Psoas muscle (tissue), 8 donors: ENCODE results near the gene ZNF91. TPM values are rescaled to one million over a fixed set of nuclear protein-coding genes. Genes with fewer than 3 reads are reported as not detected.

Source experiments
- ATAC-seq, 4 donors: fragments of 200-7000 bp; cut with Tn5 transposase; one replicate each; pipeline ENCODE4 v1.9.1; 2020; ENCODE audit warnings: moderate library complexity in 3 of 4, mild to moderate bottlenecking in 2 of 4
- DNase-seq, 2 donors: peaks; one replicate each; pipeline ENCODE4 v3.0.0-alpha.2; 2020
- H3K27ac ChIP-seq: fragments of 200-600 bp; one replicate; pipeline ENCODE4 v1.8.0; 2022
- H3K27me3 ChIP-seq, 3 donors: fragments of 200-600 bp in 1 of 3; one replicate each; pipeline versions ENCODE4 v1.6.1 to v1.8.0; 2013 to 2022; ENCODE audit warnings: low read length in 2 of 3, mild to moderate bottlenecking in 2 of 3, moderate library complexity in 1 of 3; ENCODE audit not compliant: insufficient read depth in 3 of 3
- H3K36me3 ChIP-seq, 2 donors: fragments of 200-600 bp in 1 of 2; one replicate each; pipeline versions ENCODE4 v1.6.1 to v1.8.0; 2013 to 2022; ENCODE audit warnings: low read depth in 1 of 2, mild to moderate bottlenecking in 1 of 2, moderate library complexity in 1 of 2; ENCODE audit not compliant: insufficient read depth in 1 of 2
- H3K4me1 ChIP-seq: fragments of 200-600 bp; one replicate; pipeline ENCODE4 v1.8.0; 2022
- H3K4me3 ChIP-seq: fragments of 200-600 bp; one replicate; pipeline ENCODE4 v1.8.0; 2022; ENCODE audit warnings: mild to moderate bottlenecking
- H3K9me3 ChIP-seq: fragments of 200-600 bp; one replicate; pipeline ENCODE4 v1.8.0; 2022
- WGBS, 3 donors: extraction: QIAGEN DNeasy Blood & Tissue Kit; methylation state at CpG; one replicate each; pipeline versions ENCODE4 v1.1.6 to v1.1.7; 2013; 5-methylcytosine and 5-hydroxymethylcytosine counted together
- intact Hi-C, 2 donors: fragments of 100-400 bp; cut with DNase I; formaldehyde crosslinking; loops; one replicate each; pipeline versions ENCODE4 v1.11.0 to v1.14.2; 2022
- polyA plus RNA-seq, 3 donors: library from polyadenylated mRNA; stranded (reverse); fragments of 200-250 nt; gene quantifications; one replicate each; pipeline ENCODE4 v1.2.3, GENCODE V29; 2013
- total RNA-seq, 4 donors: library from RNA; stranded (reverse); fragmentation: NEBNext Ultra II Directional in 2 of 4; extraction: Animal tissue kit (Norgen Biotek cat#: 25700) in 2 of 4; gene quantifications; one replicate each; pipeline versions ENCODE4 v1.2.1 to v1.2.4, GENCODE V29; 2021 to 2023
- TF ChIP-seq, protein P1 (sequence below): fragments of 200-600 bp; IDR thresholded peaks from one replicate; pipeline ENCODE4 v1.8.0; 2022; ENCODE audit warnings: antibody characterized with exemption
- donor health status: healthy with polysubstance abuse.
- donor health status: DM: no; HTN: no; CAD: no; lungs with moderate emphysema.
- donor health status: Bipolar disorder and iron deficiency.
- donor health status: healthy.
- donor health status: DM: yes; HTN: yes; CAD: no.
- donor health status: DM: no; HTN: no; CAD: no.
- donor health status: DM: no; HTN: no; CAD: no.
- donor health status: DM: yes; HTN: yes; CAD: no.

Gene ZNF91
- total and polyA plus RNA-seq, 7 donors = 5.3 to 161 (median 75.9) TPM

DNA sequence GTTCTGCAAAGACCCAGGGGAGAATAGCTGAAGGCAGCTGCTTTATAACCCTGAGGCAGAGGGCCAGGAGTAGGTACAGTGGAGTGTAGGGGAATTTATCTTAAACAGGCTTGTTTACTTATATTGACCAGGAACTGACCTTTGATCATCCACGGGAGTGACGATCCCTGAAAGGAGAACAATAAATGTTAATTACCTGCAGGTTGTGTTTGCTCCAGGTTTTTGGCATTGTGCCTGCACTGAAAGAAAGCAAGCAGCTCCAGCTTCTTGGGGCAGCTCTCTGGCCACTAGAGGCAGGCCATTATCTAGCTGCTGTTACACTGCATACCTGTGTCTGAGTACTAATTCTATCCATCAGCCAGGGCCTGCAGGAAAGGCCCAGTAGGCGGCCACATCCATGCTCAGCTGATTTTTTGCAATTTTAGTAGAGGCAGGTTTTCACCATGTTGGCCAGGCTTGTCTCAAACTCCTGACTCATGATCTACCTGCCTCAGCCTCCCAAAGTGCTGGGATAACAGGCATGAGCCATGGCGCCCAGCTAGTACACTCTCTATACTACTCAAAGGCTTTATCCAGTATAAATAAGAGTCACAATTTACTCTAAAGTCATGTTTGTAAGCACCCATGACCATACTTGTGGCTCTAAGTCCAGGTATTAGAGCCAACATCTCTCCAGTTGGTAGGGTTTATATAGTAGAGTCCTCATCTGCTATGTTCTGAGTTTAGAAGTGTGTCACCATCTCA lies 8.5 kb upstream of the ZNF91 start:
- H3K27ac ChIP-seq = no peak overlapping the region
- ATAC-seq (no peak), DNase-seq (no peak)
- TF ChIP-seq, protein P1, sequence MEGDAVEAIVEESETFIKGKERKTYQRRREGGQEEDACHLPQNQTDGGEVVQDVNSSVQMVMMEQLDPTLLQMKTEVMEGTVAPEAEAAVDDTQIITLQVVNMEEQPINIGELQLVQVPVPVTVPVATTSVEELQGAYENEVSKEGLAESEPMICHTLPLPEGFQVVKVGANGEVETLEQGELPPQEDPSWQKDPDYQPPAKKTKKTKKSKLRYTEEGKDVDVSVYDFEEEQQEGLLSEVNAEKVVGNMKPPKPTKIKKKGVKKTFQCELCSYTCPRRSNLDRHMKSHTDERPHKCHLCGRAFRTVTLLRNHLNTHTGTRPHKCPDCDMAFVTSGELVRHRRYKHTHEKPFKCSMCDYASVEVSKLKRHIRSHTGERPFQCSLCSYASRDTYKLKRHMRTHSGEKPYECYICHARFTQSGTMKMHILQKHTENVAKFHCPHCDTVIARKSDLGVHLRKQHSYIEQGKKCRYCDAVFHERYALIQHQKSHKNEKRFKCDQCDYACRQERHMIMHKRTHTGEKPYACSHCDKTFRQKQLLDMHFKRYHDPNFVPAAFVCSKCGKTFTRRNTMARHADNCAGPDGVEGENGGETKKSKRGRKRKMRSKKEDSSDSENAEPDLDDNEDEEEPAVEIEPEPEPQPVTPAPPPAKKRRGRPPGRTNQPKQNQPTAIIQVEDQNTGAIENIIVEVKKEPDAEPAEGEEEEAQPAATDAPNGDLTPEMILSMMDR = no peak
- no peak overlapping the region for H3K4me3 ChIP-seq
- H3K27me3 ChIP-seq = no peaks in the 10 kb centered on the region
- WGBS, 3 donors = 73 to 88% (median 79%) methylated on average over 4 of the region's 4 CpGs
- H3K9me3 ChIP-seq = no peaks in the 10 kb centered on the region
- no peaks in the 10 kb centered on the region for H3K4me1 ChIP-seq
- H3K36me3 ChIP-seq = no peaks in the 10 kb centered on the region
- intact Hi-C loops = no loop called here

DNA sequence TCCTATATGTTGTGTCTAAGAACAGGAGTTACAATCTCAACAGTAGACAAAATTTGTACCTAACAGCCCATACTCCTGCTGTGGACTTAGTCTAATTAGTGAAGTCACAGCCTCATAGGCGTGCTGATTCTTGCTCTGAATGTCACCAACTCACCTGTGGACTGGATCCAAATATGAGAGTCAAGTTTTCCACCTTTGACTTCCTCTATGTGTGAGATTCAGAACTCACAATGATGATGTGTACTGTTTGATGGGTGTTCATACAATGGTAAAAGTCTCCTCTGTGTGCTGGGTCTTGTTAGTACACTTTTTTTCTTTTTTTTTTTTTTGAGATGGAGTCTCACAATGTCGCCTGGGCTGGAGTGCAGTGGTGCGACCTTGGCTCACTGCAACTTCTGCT lies 7.8 kb upstream of the ZNF91 start:
- TF ChIP-seq, protein P1 = no peak
- Histone ChIP-seq H3K27me3 (no peaks in the 10 kb centered on the region), H3K4me3 (no peak overlapping the region), H3K36me3 (no peaks in the 10 kb centered on the region), H3K27ac (no peak overlapping the region), H3K9me3 (no peaks in the 10 kb centered on the region), H3K4me1 (no peaks in the 10 kb centered on the region)
- intact Hi-C loops = no loop called here
- ATAC-seq (no peak), DNase-seq (no peak)
- WGBS, 3 donors = 78 to 86% (median 83%) methylated on average over 3 of the region's 3 CpGs

DNA sequence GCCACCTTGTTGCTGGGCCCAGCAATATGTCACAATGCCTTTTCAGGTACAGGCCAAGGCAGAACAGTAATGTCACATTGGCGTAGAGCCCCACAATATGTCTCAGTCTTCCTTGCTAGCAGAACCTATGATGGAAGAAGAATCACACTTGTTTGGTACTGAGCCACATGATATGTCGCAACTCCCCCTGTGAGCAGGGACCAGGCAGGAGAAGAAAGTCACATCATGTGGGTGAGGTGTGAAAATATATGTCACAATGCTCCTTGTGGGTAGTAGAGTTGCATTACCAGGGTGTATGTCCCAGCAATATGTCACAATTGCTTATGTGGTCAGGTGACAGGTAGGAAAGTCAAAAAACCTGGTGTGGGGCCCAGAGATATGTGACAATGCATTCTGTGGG lies 7.1 kb upstream of the ZNF91 start:
- Histone ChIP-seq H3K9me3 (no peaks in the 10 kb centered on the region), H3K27ac (no peak overlapping the region), H3K4me3 (no peak overlapping the region), H3K4me1 (no peaks in the 10 kb centered on the region), H3K27me3 (no peaks in the 10 kb centered on the region), H3K36me3 (no peaks in the 10 kb centered on the region)
- TF ChIP-seq, protein P1 = no peak
- WGBS, 3 donors = 93 to 98% (median 98%) methylated on average over 2 of the region's 2 CpGs
- intact Hi-C loops = no loop called here
- ATAC-seq = no peak
- no peak for DNase-seq

DNA sequence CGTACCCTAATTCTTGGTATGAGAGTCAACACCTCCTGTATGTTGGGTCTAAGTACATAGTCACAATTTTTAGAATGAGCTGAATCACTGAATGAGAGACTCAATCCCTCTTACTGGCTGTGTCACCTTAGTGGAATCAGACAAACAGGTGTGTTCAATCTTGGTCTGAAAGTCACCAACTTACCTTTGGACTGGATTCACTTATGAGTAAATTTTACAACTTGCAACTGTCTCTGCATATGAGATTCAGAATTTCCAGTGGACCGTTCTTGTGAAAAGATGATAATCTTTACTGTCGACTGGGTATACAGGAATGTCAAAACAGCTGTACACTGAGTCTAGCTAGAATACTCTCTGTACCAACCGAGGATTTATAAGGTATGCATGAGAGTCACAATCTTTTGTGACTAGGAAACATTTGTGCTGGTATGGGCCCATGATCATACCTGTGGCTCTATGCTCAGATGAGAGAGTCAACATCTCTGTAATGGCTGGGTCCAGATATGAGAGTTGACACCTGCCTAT lies 5.9 kb upstream of the ZNF91 start:
- no peaks in the 10 kb centered on the region for H3K36me3 ChIP-seq
- TF ChIP-seq, protein P1 = no peak
- intact Hi-C loops = no loop called here
- DNase-seq = no peak
- WGBS, 3 donors = 92 to 98% (median 92%) methylated on average over 4 of the region's 4 CpGs
- H3K27me3 ChIP-seq = no peaks in the 10 kb centered on the region
- no peak for ATAC-seq
- H3K27ac ChIP-seq = no peak overlapping the region
- H3K4me1 ChIP-seq = no peaks in the 10 kb centered on the region
- H3K4me3 ChIP-seq = no peak overlapping the region
- no peaks in the 10 kb centered on the region for H3K9me3 ChIP-seq
